ENCODE results near the gene IL1R1.

- TF ChIP-seq CTCF (IDR thresholded peaks at IDR 0.05) (no peak), POLR2AphosphoS5 (IDR thresholded peaks at IDR 0.05) (no peak), POLR2A (IDR thresholded peaks at IDR 0.05) (no peak), EP300 (IDR thresholded peaks at IDR 0.05) (no peak)
Measured at GRCh38 chr2:102154364-102154763, 11.8 kb downstream of the IL1R1 start.

Data from stomach (tissue), 4 donors.